SH-SY5Y (cell line): ENCODE data around the gene GCFC2.

ENCODE experiments used
- GATA2 ChIP-seq: IDR thresholded peaks from 2 replicates; pipeline ENCODE4 v1.6.1; 2011; ENCODE audit warnings: mild to moderate bottlenecking, low read depth, low read length
- GATA3 ChIP-seq: IDR thresholded peaks from 2 replicates; pipeline ENCODE4 v1.6.1; 2011; ENCODE audit warnings: low read depth, mild to moderate bottlenecking, low read length, moderate library complexity

The GCFC2 gene

DNA sequence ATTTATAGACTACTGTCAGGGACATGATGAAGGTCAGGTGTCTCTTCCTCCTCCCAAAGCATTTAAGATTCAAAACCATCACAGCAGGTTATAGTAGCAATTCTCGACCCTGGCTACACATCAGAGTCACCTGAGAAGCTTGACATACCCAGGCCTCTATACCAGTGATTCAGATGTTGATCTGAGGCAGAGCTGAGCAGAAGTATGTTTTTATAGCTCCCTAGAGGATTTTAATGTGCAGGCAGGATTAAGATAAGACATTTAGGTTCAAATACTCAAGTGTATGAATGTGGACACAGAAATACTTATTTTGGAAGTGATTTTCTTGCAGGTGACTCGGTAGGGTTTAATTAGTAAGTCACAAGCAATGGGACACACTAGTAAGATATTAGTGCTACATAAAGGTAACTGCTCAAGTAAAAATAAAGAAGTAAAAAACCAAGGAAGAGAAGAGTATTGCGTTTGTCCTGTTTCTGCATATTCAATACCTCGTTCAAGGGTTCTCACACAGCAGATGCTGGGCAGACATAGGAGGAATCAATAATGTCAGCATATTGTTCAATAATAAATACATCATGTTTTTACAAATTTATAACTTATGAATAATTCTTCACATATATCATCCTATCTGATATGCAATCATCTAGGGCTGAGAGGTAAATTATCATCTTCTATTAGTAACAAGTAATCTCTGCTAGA lies 7.0 kb downstream of the GCFC2 start:
- no peak for TF ChIP-seq GATA3
- TF ChIP-seq GATA2 = no peak

DNA sequence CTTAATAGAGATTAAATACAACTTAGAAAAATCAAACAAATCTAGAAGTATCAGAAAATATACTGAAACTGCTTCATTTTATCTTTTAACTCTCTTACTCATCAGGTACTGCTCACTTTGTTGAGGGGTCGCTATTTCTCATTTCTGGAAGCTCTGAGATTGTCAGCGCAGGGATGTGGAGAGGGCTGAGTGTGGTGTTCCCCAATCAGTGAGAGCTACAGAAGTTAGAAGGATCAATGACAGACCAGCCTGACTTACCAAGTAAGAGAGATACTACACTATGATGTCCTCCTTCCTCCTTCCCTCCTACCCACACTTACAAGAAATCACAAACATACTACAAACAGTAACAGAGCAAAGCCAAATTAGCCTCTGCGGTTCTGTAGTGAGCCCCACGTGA lies 8.1 kb downstream of the GCFC2 start:
- TF ChIP-seq GATA2 (no peak), GATA3 (no peak)

DNA sequence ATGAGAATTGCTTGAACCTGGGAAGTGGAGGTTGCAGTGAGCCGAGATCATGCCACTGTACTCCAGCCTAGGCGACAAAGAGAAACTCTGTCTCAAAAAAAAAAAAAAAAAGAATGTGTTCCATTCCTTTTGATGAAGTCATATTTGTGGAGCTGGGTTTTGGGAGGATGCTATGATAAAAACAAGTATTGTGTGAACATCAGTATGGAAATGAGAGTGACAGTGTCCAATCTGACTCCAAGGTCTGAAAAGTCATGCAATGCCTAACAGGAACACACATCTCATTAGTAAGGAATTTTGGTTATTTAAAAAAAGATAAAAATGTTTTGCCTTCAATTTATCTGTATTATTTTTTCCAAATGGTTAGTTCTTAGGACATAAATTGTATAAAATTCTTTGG lies 11.8 kb downstream of the GCFC2 start:
- TF ChIP-seq GATA2 (no peak), GATA3 (no peak)

DNA sequence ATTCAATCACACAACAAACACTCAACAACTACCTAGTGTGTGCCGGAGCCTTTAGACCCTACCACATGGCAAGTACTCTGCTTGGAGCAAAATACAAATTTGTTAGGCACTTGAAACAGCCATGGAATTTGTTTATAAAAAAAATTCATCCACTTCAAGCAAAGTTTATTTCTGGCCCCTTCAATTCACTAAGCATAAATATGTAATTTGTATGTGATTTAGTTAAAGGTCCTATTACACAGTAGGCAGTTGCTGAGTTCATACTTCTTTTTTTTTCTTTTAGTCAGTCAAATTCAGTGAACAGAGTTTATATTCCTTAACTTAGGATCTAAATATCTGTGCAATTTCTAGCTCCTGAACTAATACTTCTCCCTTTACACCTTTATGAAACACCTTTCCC lies 22.5 kb downstream of the GCFC2 start:
- TF ChIP-seq GATA3 = no peak
- no peak for TF ChIP-seq GATA2

DNA sequence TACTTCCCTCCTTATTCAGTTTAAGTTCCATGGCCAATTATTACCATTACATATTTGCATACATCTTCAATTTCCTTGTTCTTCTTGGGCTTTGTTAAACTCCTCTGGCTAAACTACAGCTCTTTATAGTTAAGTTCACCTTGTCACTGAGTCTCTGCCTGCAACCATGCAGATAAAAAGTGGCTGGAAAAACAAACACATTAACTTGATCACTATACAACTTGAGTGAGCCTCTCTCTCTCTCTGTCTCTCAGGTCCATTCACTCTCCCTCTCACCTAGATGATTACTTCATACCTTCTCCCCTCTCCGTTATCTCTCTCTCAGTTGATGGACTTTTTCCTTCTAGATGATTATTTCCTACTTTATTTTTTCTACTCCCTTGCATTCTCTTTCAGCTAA lies 30.3 kb downstream of the GCFC2 start:
- TF ChIP-seq GATA2 (no peak), GATA3 (no peak)

DNA sequence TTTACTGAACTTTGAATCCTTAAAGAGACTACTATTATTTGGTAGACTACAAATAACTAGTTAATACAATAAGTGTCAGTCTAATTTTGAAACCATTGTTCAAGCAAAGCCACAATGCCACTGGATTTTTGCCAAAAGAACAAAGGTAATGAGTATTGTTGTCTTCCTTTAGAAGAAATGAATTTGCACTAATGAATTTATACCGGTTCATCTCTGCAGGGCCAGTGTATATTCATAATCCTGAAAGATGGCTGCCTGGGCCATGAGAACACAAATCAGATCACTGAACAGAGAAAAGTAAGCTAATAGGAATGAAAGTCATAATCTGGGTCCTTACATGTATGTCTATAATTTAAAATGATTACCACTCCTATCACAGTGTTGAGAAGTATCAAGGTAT lies 31.2 kb downstream of the GCFC2 start:
- TF ChIP-seq GATA3 (no peak), GATA2 (no peak)

DNA sequence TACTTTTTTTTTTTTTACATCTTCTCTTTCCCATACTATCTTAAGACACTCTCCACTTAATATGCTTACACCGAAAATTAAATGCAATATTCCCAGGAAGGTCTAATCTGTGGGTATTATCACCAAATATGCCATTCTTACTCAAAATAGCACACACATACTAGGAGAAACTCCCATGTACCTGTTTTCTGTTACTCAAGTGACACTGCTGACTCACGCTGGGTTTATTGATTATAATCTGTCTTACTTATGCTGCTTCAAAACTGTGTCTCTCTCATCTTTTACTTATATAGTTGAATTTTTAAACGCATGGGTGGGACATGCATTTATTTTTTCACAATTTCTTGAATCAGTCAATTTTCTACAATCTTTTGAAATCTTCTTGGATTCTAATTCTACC lies 34.3 kb downstream of the GCFC2 start:
- TF ChIP-seq GATA2 (no peak), GATA3 (no peak)

DNA sequence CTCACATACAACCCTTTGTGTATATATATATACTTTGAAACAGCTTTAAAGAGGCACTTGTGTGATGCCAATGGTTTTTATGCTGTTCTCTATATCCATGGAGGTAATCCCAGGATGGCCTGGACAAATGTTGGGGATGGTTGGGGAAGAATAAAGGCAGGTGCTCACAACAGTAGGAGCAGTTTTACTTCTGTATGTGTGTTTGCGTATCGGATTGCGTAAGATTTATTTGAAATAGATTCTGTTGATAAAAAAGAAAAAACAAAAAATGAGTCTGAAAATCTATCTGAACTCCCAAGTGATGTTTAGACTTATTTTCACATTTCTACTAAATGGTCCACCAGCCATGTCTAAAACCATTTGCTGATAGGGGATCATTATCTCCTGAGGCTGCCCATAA lies 34.8 kb downstream of the GCFC2 start:
- no peak for TF ChIP-seq GATA3
- TF ChIP-seq GATA2 = no peak

DNA sequence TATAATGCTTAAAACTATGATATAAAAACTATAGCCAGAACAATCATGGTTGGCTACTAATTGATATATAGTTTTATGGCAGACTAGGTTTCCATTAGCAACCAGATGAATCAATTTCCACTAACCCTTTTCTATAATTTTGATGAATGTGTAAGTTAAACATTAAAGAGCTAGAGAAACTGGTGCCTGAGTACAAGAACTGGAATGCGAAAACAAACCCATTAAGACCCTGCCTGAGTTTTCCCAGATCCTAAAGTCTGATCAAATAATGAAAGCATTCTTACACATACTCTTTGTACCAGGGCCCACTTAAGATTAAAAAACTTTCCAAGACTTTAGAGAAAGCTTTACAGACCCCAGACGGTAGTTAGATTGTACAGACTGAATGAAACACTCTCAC lies 42.8 kb downstream of the GCFC2 start:
- no peak for TF ChIP-seq GATA3
- TF ChIP-seq GATA2 = no peak

DNA sequence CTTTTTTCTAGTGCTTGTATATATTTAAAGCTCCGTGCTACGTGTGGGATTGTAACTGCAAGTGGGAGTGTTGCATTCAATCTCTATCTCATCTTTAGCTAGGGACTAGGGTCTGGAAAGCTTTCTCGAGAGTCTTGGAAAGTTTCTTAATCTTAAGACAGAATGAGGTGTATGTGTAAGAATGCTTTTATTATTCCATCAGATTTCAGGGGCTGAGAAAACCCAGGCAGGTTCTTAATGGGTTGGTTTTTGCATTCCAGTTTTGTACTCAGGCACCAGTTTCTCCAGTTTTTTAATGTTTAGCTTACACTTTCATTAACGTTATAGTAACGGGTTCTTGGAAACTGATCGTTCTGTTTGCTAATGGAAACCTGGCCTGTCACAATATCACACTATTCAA lies 43.8 kb downstream of the GCFC2 start:
- TF ChIP-seq GATA3 = no peak
- no peak for TF ChIP-seq GATA2

DNA sequence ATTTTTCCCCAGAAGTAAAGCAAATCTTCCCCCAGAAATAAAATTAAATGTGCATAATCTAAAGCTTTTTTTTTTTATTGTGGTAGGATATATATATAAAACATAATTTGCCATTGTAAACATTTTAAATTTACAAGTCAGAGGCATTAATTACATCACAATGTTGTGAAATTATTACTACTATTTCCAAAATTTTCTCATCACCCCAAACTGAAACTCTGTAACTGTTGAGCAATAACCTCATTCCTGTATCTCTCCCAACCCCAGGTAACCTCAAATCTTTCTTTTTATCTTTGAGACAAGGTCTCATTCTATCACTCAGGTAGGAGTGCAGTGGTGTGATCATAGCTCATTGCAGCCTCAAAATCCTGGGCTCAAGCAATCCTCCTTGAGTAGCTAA lies 52.9 kb downstream of the GCFC2 start:
- no peak for TF ChIP-seq GATA3
- TF ChIP-seq GATA2 = no peak

DNA sequence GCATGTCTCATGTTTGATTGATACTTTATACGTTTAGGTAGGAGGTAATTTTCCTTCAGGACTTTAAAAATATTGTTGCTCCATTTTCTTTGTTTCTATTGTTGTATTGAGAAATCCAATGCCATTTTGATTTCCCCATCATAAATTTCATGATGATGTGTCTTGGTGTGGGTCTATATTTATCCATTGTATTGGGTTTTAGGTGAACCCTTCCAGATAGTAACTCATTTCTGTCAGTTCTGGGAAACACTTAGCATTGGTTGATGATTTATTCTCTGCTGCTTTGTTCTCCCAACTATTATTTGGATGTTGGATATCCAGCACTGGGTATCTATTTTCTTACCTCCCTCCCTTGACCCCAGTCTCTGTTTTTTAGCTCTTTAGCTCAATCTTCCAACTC lies 54.2 kb downstream of the GCFC2 start:
- TF ChIP-seq GATA2 (no peak), GATA3 (no peak)

DNA sequence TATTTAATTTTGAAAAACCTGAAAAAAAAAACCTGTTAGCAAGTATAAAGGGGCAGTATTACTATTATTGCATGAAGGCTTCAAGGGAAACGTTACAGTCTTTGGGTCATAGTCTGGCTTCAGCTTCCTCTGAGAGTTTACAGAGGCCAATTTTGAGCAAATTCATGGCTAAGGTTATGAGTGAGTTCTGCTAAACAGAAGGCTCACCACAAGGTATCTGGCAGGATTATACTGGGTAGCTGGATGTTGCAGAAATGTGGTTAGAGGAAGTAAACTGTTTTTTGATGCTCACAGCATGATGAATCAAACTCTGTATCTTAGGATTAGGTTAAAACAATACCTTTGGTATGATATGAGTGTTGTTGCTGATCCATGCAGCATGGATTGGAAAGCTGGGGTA lies 54.9 kb downstream of the GCFC2 start:
- TF ChIP-seq GATA3 (no peak), GATA2 (no peak)

DNA sequence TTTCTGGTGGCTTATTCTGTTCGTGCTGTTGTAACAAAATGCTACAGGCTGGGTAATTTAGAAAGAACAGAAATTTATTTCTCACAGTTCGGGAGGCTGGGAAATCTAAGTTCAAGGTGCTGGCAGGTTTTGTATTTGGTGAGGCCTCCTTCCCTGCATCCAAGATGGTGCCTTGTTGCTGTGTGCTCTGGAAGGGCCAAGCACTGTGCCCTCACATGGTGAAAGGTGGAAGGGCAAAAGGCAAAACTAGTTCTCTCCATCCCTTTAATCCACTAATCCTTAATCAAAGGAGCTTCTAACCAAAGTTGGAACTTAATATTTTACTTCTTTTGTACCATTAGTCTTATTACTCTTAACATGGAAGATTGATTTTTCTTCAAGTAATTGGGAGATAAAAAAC lies 56.7 kb downstream of the GCFC2 start:
- TF ChIP-seq GATA2 (no peak), GATA3 (no peak)

DNA sequence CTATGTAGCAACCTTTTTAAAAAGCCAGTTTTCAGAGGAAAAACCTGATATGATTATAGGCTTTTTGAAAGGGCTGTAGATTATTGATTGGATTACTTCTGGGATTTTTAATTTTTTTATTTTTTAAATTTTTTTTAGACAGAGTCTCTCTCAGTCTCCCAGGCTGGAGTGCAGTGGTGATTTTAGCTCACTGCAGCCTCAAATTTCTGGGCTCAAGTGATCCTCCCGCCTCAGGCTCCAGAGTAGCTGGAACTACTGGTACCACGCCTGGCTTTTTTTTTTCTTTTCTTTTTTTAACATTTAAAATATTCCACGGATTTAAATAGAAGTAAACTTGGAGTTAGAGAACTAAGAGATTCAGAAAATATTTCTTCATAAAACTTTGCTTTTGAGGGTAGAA lies 62.9 kb downstream of the GCFC2 start:
- TF ChIP-seq GATA2 (no peak), GATA3 (no peak)

DNA sequence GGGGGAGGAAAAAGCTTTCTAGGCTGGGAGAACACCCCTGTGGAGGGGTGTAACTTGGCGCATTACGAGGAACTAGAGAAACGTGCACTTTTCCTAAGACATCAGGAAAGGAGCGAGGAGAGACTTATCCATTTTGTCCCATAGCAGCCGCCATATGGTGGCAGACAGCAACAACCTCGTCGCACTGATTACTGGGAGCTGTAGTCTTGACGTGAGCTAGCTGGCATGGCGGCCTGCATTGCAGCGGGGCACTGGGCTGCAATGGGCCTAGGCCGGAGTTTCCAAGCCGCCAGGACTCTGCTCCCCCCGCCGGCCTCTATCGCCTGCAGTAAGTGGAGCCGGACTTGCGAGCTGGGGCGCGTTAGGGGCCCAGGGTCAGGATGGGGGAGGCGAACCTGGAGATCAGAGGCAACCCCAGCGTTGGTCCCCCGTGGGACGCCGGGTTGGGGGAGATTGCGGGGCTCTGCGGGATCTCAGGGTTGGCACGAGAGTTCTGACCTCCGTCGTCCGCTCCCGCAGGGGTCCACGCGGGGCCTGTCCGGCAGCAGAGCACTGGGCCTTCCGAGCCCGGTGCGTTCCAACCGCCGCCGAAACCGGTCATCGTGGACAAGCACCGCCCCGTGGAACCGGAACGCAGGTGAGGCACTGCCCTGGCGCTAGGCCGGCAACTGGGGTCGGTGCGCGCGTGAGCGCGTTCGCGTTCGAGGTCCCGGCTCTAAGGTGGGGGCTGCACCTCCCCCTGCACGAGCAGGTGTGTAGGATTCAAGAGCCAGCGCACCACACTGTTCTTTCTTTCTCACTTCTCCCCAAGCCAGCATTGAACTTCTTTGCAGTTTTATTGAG lies 63.9 kb downstream of the GCFC2 start, which contains the start of gene MRPL19:
MRPL19 (plus strand) TSS at position 201 of the 843 bp plus-strand sequence; CDS start at position 226, 25 bp downstream.
- no peak for TF ChIP-seq GATA3
- TF ChIP-seq GATA2 = no peak
